Endothelial cell of umbilical vein (primary cell): ENCODE measurements around the gene SLC35F3. TPM values are rescaled to one million over a fixed set of nuclear protein-coding genes. Genes with fewer than 3 reads are reported as not detected.

Source experiments
- BruUV-seq: library from RNA; stranded (reverse); fragments of 400-500 nt; replicated peaks from 2 replicates; lab custom pipeline; 2021; lab: Mats Ljungman, UMichigan
- CTCF ChIA-PET: fragments of 300-600, 350-600 bp; sonication (Branson Sonifier 250); formaldehyde crosslinking; loops from one replicate; lab custom pipeline; 2021; ENCODE audit warnings: antibody characterized with exemption, inconsistent platforms; lab: Charles Lee
- POLR2A ChIA-PET: fragments of 300-600, 350-600 bp; sonication (Branson Sonifier 250); formaldehyde crosslinking; loops from one replicate; lab custom pipeline; 2021; ENCODE audit warnings: antibody characterized with exemption, inconsistent platforms; lab: Charles Lee
- DNase-seq: peaks from one replicate; pipeline ENCODE4 v3.0.0-alpha.2; 2011; ENCODE audit warnings: low read depth, low spot score
- FAIRE-seq: peaks from 2 replicates; lab custom pipeline; 2011; peaks lifted over from hg19 to GRCh38; lab: Jason Lieb, UNC
- H2AFZ ChIP-seq: 2 replicates; pipeline ENCODE4 v1.6.0; 2012; ENCODE audit warnings: low read depth, low read length, control low read depth, inconsistent platforms
- H3K27ac ChIP-seq: 2 replicates; pipeline ENCODE4 v1.5.1; 2011; ENCODE audit warnings: low read depth, mild to moderate bottlenecking, control low read depth, low read length, moderate library complexity; ENCODE audit not compliant: insufficient read depth
- H3K27me3 ChIP-seq, 2 experiments: 2 replicates each; pipeline versions ENCODE4 v1.6.0 to v1.6.1; 2011; ENCODE audit warnings: low read length in 2 of 2, mixed read lengths in 1 of 2; ENCODE audit not compliant: control insufficient read depth in 2 of 2, insufficient read depth in 2 of 2
- H3K36me3 ChIP-seq, 2 experiments: 2 replicates in 1 of 2; 3 replicates in 1 of 2; pipeline ENCODE4 v1.5.1; 2011; ENCODE audit warnings: low read length in 2 of 2, mild to moderate bottlenecking in 1 of 2, moderate library complexity in 1 of 2; ENCODE audit not compliant: control insufficient read depth in 2 of 2, insufficient read depth in 2 of 2; ENCODE audit errors: extremely low read depth in 1 of 2
- H3K4me1 ChIP-seq: 3 replicates; pipeline ENCODE4 v1.5.1; 2011; ENCODE audit warnings: mild to moderate bottlenecking, low read length; ENCODE audit not compliant: control insufficient read depth, insufficient read depth; ENCODE audit errors: extremely low read depth
- H3K4me2 ChIP-seq: 2 replicates; pipeline ENCODE4 v1.6.1; 2011; ENCODE audit warnings: low read length, control low read depth, mixed read lengths; ENCODE audit not compliant: insufficient read depth
- H3K4me3 ChIP-seq, 3 experiments: fragments of 200-600 bp in 1 of 3; sonication (generic), shearing (Covaris generic) in 1 of 3; replicated peaks in 1 of 3; 2 replicates each; pipeline ENCODE4 v1.5.1; 2011 to 2016; ENCODE audit warnings: control low read depth in 3 of 3, low read length in 3 of 3, mild to moderate bottlenecking in 2 of 3, inconsistent platforms in 1 of 3, low read depth in 1 of 3, moderate library complexity in 1 of 3; ENCODE audit not compliant: insufficient read depth in 1 of 3
- H3K79me2 ChIP-seq: 2 replicates; pipeline ENCODE4 v1.6.0; 2012; ENCODE audit warnings: low read length, inconsistent platforms; ENCODE audit not compliant: control insufficient read depth, insufficient read depth
- H3K9ac ChIP-seq: replicated peaks from 2 replicates; pipeline ENCODE3; 2011; ENCODE audit warnings: low read length, control low read depth; ENCODE audit not compliant: insufficient read depth; ENCODE audit errors: extremely low read depth
- H3K9me1 ChIP-seq: replicated peaks from 3 replicates; pipeline ENCODE4 v1.6.0; 2011; ENCODE audit warnings: mild to moderate bottlenecking, low read length; ENCODE audit not compliant: control insufficient read depth, insufficient read depth; ENCODE audit errors: extremely low read depth
- H3K9me3 ChIP-seq: replicated peaks from 2 replicates; pipeline ENCODE4 v1.5.1; 2012; ENCODE audit warnings: low read length, inconsistent platforms; ENCODE audit not compliant: control insufficient read depth, insufficient read depth
- H4K20me1 ChIP-seq: replicated peaks from 2 replicates; pipeline ENCODE3; 2011; ENCODE audit warnings: mild to moderate bottlenecking, low read length; ENCODE audit not compliant: control insufficient read depth, insufficient read depth; ENCODE audit errors: extremely low read depth
- EZH2 ChIP-seq: IDR thresholded peaks from 2 replicates; pipeline ENCODE4 v1.6.1; 2012; ENCODE audit warnings: borderline replicate concordance, low read depth, mild to moderate bottlenecking, moderate library complexity, low read length, inconsistent platforms; ENCODE audit not compliant: severe bottlenecking
- FOS ChIP-seq: IDR thresholded peaks from 2 replicates; pipeline ENCODE4 v1.6.1; 2011; ENCODE audit warnings: mild to moderate bottlenecking, low read length, moderate library complexity, borderline replicate concordance; ENCODE audit not compliant: insufficient read depth
- GATA2 ChIP-seq: IDR thresholded peaks from 2 replicates; pipeline ENCODE4 v1.7.0; 2011; ENCODE audit warnings: low read depth, mild to moderate bottlenecking, moderate library complexity, mixed read lengths, low read length; ENCODE audit not compliant: insufficient read length, insufficient read depth
- JUN ChIP-seq: IDR thresholded peaks from 2 replicates; pipeline ENCODE4 v1.6.1; 2011; ENCODE audit warnings: borderline replicate concordance, low read depth; ENCODE audit not compliant: insufficient read length, insufficient read depth
- MYC ChIP-seq: IDR thresholded peaks from one replicate; pipeline ENCODE4 v1.6.1; 2011; ENCODE audit warnings: mild to moderate bottlenecking, low read depth, low read length
- POLR2A ChIP-seq: IDR thresholded peaks from 2 replicates; pipeline ENCODE4 v1.6.1; 2012; ENCODE audit warnings: low read depth, mild to moderate bottlenecking, control low read depth, low read length
- POLR2AphosphoS5 ChIP-seq: IDR thresholded peaks from 2 replicates; pipeline ENCODE4 v1.6.1; 2012; ENCODE audit warnings: low read depth, mild to moderate bottlenecking, control low read depth, low read length, moderate library complexity; ENCODE audit not compliant: insufficient read depth
- dilution Hi-C: fragments of 300-500 bp; cut with MboI; formaldehyde crosslinking; loops from one replicate; pipeline ENCODE4 v1.15.0; 2019; ENCODE audit warnings: low sequenced_read_pairs; ENCODE audit not compliant: extremely low pct_ligation_motif_present
- intact Hi-C: fragments of 100-400 bp; cut with micrococcal nuclease; formaldehyde crosslinking; loops from one replicate; pipeline ENCODE4 v1.10.0; 2022
- polyA plus RNA-seq, 4 experiments: library from polyadenylated mRNA; depleted of rRNA in 3 of 4; stranded (reverse) in 3 of 4; unstranded in 1 of 4; fragments of >200 nt; gene quantifications; 2 replicates each; pipeline versions ENCODE4 v1.2.1 to v1.2.3, GENCODE V29; 2011 to 2012; ENCODE audit warnings: missing spikeins in 1 of 4
- total RNA-seq: library from RNA; stranded (reverse); gene quantifications from 2 replicates; pipeline ENCODE4 v1.2.3, GENCODE V29; 2021
- TF ChIP-seq, protein P1 (sequence below): IDR thresholded peaks from 2 replicates; pipeline ENCODE4 v1.6.1; 2011; ENCODE audit not compliant: insufficient read depth, insufficient read length
- TF ChIP-seq, protein P2 (sequence below), 2 donors: IDR thresholded peaks; 1 replicate in 1 of 2; 2 replicates in 1 of 2; pipeline ENCODE4 v1.5.1; 2011; ENCODE audit warnings: low read length in 2 of 2, mild to moderate bottlenecking in 2 of 2, moderate library complexity in 2 of 2, control low read depth in 1 of 2, inconsistent platforms in 1 of 2, low read depth in 1 of 2; ENCODE audit not compliant: insufficient read depth in 1 of 2; ENCODE audit errors: extremely low read depth in 1 of 2

SLC35F3 gene
- total and polyA plus RNA-seq, 2 donors (not counting 3 experiments of a cell fraction or from before 2014, with no cell fraction given): not detected

DNA sequence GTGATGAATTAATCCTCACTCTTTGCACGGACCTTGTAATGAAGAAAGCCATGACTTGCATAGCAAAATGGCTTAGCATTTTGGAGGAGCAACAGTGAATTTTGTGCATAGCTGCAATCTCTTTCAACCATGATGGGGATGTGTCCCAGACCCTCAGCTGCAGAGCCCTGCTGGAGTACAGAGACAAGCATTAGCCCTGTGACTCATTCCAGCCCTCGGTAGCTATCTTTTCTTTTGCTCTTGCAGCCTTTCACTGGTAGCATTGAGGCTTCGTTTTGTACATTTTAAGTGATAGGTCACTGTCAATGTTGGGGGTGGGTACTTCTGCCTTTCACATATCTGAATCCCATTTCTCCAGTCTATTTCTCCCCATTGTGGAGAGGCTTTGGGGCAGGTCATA lies 58.4 kb downstream of the SLC35F3 start:
- Histone ChIP-seq H3K9ac (no peak overlapping the region), H3K27me3 (no peaks in the 10 kb centered on the region), H3K27ac (no peak overlapping the region), H4K20me1 (no peaks in the 10 kb centered on the region), H3K79me2 (no peaks in the 10 kb centered on the region), H2AFZ (no peak overlapping the region), H3K9me1 (no peaks in the 10 kb centered on the region), H3K36me3 (no peaks in the 10 kb centered on the region), H3K4me1 (no peaks in the 10 kb centered on the region), H3K4me3 (no peak overlapping the region), H3K4me2 (no peak overlapping the region), H3K9me3 (peaks cover 9% of the 10 kb centered on the region)
- dilution Hi-C loops (no loop called here), intact Hi-C loops (no loop called here)
- FAIRE-seq: no peak
- BruUV-seq: no TSS peak
- TF ChIP-seq, protein P1, sequence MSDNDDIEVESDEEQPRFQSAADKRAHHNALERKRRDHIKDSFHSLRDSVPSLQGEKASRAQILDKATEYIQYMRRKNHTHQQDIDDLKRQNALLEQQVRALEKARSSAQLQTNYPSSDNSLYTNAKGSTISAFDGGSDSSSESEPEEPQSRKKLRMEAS: no peak
- TF ChIP-seq, protein P2, sequence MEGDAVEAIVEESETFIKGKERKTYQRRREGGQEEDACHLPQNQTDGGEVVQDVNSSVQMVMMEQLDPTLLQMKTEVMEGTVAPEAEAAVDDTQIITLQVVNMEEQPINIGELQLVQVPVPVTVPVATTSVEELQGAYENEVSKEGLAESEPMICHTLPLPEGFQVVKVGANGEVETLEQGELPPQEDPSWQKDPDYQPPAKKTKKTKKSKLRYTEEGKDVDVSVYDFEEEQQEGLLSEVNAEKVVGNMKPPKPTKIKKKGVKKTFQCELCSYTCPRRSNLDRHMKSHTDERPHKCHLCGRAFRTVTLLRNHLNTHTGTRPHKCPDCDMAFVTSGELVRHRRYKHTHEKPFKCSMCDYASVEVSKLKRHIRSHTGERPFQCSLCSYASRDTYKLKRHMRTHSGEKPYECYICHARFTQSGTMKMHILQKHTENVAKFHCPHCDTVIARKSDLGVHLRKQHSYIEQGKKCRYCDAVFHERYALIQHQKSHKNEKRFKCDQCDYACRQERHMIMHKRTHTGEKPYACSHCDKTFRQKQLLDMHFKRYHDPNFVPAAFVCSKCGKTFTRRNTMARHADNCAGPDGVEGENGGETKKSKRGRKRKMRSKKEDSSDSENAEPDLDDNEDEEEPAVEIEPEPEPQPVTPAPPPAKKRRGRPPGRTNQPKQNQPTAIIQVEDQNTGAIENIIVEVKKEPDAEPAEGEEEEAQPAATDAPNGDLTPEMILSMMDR (IDR thresholded peaks at IDR 0.05; ENCODE audit: extremely low read depth in 1 of 2, insufficient read depth in 1 of 2, low read depth in 1 of 2, low read length in 2 of 2): no peak
- no peak for TF ChIP-seq GATA2
- TF ChIP-seq POLR2A: no peak
- TF ChIP-seq MYC: no peak
- TF ChIP-seq POLR2AphosphoS5: no peak
- TF ChIP-seq EZH2: no peak
- no peak for TF ChIP-seq JUN
- no peak for TF ChIP-seq FOS
- CTCF ChIA-PET: no interaction called here
- DNase-seq: no peak
- POLR2A ChIA-PET: no interaction called here
